ENCODE data around the gene PITRM1.

PITRM1 gene

DNA sequence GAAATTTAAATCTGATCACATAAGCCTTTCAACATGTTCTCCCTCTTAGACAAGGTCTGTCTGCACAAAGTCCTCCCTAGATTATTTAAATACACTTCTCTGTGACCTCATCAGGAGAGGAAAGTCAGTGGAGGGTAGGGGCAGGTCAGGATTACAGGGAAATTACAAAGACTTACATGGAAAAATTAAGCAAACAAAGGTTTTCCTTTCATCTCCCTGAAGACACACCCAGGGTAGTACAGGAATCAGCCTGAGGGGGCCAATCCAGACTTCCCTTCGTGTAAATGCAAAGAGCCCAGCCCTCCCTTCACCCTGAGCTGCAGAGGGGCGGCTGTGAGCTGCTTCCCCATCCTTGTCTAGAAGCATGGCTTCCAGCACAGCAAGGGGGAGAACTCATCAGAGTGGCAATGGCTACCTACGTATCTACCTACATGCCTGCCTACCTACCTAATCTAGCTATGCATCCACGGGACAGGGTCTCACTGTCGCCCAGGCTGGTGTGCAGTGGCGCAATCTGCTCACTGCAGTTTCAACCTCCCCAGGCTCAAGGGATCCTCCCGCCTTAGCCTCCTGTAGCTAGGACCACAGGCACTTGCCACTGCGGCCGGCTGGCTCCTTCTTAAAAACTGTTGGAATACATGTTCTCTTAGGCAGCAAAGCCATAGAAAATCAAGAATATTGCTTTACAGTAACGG is 33.2 kb downstream of the PITRM1 start:
- no peak for DNase-seq

DNA sequence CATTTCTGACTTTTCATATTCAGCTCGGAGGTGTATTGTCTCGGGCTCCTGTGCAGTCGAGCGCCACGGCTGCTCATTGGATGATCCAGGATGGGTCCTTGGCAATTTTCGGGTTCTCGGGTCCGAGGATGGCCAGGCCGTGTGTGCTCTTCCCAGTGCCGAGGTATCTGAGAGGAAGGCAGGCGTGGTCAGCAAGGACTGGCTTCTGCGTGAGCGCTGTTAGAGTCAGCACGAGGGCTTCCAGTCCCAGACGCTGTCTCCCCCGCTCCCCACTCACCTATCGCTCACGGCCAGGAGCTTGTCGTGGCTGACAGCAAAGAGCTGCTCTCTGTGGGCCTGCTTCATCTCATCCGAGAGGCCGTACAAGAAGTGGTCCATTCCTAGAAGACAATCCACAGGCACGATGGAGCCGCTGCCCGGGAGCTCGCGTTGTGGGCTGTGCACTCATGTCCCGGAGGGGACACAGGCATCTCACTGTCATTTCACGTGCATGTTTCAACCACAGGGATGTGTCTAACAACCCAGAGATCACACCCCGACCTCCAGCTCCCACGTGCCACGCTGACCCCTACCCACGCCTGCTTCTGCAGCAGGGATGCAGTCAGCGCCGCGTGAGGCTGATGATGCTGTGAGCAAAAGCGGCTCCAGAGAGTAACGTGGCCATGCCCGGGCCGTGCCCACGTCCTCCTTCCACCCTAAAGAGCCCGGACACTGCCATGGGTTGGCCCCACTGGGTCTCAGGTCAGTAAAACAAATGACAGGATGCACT is 34.4 kb downstream of the PITRM1 start:
- no peak for DNase-seq

DNA sequence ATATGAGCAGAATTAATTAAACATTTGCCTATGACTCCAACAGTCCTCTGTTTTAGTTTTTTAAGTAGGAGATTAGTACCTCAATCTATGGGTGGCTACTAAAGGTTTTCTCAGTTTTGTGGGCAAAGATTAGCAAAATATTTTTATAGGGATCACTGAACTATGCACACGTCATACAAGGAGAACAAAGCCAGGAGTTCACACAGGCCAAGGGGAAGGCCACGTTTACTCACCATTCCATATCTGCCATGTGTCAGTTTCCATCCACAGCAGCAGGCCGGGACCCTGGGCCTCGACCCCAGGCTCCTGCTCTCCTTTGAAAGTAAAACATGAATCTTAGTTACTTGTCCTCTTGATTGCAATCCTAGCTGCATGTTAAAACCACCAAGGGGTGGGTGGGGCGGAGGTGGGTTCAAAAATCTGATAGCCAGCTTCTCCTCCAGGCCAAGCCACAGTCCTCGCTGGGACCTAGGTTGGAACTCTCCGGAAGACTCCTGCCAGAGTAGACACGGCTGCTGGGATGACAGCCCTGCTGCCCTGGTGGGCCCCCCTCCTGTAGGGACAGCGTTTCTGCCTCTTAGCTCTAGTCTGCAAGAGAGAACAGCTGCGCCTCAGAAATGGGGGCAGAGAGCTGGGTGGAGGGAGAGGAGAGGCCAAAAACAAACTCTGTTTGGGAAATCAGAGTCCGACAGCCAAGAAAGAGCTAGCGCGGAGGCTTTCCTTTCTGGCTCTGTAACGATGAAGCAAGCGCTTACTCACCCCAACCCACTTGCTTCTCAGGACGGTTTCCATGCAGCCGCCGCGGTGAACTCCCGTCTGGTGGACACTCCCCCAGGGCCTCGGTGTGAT is 35.6 kb downstream of the PITRM1 start:
- DNase-seq = peak; percentile 90

DNA sequence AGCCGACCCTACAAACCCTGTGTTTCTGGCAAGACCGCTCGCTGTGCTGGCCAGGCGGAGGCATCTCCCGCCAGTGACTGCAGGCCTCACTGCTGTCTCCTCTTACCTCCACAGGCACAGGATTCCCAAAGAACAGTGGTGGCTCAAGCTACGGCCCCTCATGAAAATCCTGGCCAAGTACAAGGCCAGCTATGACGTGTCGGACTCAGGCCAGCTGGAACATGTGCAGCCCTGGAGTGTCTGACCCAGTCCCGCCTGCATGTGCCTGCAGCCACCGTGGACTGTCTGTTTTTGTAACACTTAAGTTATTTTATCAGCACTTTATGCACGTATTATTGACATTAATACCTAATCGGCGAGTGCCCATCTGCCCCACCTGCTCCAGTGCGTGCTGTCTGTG is 36.2 kb downstream of the PITRM1 start:
- peak; percentile 84 for DNase-seq

DNA sequence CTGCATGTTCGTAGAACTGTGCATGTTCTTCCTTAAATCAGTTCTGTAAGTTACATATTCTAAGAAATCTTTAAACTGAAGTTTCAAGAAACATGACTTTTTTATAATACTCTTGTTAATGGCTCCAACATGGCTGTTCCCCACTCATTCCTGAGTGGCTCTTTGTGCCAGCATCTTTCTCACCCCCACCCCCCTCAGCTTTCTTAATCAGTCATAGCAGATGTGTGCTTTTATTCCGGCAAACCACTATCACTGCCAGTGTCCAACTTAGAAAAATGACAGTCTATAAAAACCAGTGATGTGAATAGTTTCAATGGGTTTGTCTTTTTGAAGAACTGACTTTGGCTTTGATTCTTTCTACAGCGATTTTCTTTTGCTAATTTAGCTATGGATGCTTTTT is 37.6 kb downstream of the PITRM1 start:
- no peak for DNase-seq

DNA sequence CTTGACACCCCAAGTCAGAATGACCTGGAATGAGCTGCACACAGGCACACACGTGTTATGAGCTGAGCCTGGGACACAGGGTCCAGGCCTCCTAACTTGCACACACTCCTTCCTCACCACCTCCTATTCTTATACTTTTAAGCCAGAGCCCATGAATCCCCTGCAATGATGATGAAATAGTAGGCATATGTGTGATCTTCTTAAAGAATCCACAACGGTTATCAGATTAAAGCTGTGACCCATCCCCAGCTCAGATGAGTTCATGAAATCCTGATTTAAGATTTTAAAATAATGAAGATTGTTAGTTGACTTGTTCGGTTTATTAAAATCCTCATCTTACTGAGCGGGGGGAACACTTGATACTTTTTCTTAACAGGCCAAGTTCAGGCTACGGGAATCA is 38.6 kb downstream of the PITRM1 start:
- no peak for DNase-seq

DNA sequence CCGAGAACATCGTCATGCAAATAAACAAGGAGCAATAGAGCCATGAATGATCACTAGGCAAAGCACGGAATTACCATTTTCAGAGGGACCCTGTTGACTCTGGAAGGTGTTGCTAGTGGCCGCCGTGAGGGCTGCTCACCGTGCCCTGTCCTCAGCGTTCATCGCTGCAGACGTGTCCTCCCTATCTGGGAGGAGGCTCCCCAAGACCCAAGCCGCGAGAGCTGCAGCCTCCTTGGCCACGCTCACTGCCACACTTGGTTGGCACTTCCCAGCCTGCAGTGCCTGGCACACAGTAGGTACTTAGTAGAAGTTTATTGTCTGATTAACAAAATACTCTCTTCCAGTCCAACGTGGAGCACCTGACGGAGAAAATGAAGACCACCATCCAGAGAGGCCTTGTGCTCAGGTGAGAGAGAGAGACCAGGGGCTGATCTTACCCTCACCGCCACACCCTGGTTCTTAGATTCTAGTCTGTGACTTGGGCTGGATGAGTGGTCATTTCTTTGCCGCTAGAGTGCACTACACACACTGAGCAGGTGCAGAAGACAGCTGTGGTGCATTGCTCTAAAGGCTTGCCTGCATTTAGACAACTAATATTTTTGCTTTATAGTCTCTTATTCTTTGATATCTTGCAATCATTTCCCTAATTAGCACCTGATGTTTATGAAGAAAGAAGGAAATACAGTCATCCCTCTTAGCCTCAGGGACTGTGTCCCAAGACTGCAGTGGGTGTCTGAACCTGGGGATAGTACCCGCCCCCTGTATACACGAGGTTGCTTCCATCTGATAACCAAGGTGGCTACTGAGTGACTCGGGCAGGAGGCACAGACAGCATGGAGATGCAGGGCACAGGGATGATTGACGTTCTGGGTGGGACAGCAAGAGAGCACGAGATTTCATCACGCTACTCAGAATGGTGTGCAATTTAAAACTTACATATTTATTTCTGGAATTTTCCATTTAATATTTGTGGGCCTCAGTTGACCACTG is 40.3 kb downstream of the PITRM1 start:
- DNase-seq = no peak

DNA sequence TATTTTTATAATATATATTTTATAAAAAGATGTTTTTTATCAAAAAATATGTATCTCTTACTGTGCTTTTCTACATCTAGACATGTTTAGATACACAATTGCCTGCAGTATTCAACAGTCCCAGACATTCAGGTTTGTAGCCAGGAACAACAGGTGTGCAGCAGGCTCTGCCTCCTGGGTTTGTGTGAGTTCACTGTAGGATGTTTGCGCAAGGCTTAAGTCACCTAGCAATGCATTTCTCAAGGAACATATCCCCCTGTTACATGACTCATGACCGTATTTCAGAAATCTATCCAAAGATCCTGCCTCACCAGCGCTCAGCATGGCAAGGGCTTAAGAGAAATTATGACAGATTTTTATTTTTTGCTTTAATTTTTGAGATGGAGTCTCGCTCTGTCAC is 41.5 kb downstream of the PITRM1 start:
- DNase-seq = no peak

DNA sequence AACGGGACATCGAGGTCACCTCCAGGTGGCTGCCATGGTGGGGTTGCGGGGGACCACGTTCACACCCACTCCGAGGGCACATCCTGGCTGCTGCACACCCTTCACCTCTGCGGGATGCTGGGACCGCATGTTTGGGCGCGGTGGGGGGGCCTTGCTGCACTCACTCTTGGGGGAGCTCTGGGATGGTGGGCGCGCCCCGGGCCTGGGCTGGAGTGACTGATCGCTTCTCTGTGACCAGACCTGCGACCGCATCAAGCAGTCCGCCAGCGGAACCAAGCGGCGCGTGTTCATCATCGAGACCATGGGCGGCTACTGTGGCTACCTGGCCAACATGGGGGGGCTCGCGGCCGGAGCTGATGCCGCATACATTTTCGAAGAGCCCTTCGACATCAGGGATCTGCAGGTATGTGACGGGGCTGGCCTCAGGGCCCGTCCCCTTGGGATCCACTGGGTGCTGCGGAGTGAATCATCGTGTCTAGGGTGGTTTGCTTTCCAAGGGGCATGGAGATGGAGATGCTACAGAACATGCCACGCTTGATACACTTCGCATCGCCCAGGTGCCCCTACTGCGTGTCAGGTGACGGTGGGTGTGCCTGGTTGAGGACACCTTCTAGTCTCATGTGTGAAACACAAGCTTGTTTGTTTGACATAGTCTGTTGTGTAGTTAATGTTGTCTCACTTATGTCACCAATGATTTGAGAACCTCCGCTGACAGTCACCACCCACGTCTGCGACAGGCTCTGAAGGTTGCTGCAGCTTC is 42.8 kb downstream of the PITRM1 start:
- no peak for DNase-seq

DNA sequence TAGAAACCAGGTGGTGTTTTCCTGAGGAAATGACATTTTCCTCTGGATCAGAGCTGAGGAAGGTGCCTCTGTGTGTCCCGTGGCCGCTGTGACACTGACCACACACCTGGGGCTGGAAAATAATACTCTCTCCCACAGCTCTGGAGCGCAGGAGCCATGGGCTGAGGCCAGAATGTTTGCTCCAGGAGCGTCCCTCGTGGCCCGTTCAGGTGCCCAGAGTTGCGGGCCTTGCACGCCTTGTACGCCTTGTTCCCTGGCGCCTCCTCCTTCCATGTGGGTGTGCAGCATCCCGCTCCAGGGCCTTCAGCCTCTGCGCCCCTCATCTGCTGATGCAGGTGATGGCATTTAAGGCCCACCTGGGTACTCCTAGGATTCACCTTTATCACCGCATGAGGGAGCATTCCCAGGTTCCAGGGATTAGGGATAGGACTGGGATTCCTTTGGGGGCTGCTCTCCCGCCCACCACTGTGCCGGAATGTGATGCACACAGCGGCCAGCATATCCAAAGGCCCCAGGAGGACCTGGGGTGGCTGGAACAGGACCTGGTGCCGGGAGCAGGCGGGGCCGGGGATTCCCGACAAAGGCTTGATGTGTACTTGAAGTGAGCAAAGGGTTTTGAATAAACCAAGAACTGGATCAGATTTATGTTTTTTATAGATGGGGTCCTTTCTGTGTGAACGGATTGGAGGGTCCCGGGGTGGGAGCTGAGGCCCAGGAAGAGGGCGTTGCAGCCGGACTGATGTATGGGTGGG is 44.0 kb downstream of the PITRM1 start:
- no peak for DNase-seq

DNA sequence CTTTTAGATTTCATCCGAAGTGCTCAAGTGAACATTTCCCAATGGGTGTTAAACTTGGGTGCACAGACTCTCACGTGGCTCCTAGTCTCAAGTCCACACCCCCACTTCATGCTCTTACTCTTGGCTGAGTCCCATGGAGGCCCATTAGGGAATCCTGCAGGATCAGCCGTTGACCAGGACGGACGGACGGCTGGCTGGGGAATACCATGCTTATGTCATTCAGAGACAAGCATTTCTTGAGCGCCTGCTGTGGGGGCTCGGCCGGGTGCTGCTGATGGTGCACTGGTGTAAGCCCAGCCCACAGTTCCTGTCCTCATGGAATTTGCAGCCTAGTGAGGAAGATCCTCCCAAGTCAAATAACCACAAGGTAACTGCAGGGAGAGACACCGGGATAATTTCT is 44.7 kb downstream of the PITRM1 start:
- DNase-seq = no peak

DNA sequence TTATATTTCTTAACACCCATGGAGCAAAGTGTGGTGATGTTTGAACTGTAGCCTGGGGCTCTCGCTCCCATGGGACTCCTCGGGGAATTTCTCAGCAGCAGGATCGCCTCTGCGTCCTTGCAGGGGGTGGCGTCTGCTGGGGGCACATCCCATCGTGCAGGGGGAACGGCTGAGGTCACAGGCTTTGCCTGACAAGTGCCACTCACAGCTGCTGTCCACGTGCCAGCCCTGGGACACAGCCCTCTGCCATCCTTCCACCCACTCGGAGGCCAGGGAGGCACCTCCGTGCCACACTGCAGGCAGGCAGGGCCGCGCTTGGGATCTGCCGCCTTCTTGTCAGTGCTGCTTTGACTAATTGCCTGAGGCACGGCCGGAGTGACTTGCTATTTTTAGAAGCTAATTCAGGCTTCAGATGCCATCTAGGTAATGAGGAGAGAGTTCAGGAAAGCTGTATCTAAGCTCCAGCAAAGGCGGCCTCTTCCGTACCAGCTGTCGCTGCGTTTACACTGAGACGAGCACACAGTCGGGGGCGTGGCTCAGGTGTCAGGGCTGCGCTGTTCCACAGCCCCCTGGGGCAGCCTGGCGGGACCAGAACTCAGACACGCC is 45.7 kb downstream of the PITRM1 start:
- no peak for DNase-seq

DNA sequence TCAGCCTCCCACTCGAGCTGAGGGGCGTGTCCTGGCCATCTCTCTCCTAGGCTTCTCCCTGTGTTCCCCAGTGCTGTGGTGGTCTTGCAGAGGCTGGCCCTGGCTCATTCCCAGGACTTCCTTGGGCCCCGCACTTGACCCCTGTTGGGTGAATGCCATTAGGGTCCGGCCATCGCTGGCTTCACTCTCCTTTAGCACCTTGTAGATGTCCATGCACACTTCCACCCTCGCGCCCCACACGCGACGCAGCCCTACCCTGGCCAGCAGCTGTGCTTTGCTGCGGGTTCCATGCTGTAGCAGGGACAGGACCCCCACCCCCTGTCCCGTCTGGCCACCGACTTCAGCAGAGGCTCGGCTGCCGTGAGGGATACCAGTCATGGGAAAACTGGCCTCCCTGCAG is 46.3 kb downstream of the PITRM1 start:
- DNase-seq = no peak

DNA sequence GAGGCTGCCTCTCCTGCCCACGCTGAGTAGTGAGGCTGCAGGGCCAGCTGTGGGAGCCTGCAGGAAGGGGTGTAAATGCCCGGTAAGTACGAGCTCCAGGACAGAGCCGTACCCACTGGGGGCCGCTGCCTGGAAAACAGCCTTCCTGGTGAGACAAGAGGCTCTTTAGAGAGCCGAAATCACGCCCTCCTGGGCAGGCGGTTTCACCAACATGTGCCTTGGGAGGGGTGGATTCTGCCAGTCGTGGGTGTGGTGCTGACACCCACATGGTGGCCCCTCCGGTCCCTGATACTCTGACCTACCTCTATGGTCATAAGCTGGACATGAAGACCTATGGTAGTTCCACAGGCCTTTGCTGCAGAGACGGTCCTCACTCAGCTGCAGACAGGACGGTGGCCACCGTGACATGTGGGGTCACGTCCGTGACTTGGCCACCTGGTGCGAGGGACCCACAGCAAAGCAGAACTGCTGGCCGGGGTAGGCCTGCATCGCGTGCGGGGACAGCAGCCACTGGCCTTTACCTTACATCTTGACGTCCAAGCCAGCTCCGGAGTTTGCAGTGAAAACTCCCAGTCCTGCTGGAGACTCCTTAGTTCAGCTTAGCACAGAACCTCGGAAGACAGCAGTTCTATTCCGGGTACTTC is 46.9 kb downstream of the PITRM1 start:
- DNase-seq = no peak

DNA sequence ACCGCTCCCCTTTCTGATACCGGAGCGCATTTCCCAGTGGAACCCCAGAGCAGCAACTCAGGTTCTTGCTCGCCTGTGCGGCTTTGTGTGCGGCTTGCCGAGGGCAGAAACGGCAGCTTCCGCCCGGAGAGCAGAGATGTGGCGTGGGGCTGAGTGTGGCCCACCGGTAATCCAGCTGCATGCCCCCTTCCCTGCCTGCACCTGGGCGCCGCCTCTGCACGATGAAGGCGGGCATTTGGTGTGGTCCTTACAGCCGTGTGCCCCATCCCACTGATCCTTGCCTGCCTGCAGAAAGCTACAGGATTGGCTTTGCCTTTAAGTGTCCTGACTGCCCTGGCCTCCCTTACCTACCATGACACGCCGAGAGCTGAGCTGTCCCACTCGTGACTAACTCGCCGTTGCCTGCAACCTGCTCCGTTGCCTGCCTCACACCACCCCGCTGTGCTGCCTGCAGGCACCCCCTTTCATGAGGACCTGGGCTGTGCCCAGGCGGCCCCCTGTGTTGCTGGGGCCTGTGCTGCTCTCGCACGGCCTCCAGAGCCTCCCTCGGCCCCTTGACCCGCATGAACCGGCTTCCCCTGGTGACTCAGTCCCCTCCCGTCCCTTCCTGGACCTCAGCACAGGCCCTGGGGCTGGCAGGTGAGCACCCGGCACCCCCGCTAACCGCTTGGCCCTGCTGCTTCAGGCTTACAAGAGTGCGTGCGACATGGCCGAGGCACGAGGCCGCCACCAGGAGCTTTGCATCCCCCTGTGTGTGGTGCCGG is 48.0 kb downstream of the PITRM1 start:
- no peak for DNase-seq

DNA sequence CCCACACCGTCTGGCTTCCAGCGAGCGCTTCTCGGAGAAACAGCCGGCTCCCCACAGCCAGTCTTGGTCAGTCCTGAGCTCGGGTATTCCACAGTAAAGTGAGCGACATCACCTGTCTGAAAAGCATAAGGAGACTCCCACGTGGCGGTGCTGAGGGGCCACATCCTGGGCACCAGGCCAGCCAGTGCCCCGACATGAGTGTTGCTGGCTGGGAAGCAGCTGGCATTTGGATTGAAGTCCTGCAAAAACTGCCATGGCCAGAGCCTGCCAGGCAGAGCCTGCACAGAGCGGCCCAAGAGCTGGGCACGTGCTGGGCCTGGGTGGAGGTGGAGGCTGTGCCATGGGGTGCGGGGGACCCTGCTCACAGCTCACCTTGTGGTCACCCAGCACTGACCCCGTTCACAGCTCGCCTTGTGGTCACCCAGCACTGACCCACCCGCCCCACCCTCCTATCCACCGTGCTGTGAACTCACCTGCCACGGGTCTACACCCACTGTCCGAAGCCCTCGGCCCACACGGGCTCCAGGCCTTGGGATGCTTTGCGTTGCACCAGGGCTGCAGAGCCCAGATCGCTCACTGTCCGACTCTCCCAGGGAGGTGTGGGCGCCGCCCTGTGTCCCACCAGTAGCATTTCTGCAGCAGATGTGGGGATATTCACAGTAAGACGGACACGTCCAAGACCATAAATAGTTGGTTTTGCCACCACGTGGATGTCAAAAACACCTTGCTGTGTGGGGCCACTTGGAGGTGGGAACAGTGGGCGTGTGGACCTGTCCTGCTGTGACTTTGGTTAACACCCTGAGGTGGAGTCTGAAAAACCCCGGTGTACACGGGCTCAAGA is 48.8 kb downstream of the PITRM1 start:
- no peak for DNase-seq

DNA sequence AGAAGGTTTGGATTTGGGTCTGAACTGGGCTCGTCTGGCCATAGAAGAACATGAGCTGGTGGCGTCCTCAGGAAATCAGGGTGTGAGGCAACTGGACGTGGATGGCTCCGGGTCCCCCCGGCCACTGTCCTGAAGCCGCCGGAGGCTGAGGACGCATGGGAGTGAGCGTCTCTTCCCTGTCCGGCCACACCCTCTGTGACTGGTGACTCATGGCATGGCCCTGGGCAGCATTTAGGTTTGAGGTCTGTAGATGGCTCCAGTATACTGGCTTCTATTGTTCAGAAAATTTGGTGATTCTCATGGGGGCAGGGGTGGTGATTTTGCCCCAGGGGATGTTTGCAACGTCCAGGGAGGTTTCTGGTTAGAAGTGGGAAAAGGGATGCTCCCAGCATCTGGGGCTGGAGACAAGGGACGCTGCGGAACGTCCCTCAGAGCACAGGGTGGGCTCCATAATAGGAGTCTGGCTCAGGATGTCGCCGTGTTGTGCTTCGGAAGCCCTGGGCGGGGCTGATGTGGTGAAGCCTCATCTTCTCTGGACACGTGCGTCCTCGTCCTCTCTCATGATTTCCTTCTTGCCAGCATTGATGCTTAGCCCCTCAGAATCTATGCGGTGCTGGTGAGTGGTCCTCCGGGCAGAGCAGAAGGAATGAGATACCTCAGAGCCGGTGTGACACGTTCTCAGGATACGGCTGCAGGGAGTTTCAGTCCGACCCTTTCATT is 49.9 kb downstream of the PITRM1 start:
- DNase-seq = no peak
